ENCODE results near the gene KIF13A. TPM values are rescaled to one million over a fixed set of nuclear protein-coding genes. Genes with fewer than 3 reads are reported as not detected.

KIF13A gene
- total RNA-seq, 2 donors from 2014 or later = 36.8 to 57.5 TPM

Small RNAs within 50 kb of the gene (small RNA-seq; reads per million reads assigned to genes)
- gene RF00019 (0 reads per million in 2 donors), gene RNA5SP204 (6.3 to 29.9 reads per million in 2 donors)

Other genes starting within 250 kb of the KIF13A start
- gene NHLRC1, start 135.0 kb upstream of the KIF13A start, total RNA-seq = 1 to 10 TPM; 2.7 to 4.8 TPM
- gene TPMT, start 167.4 kb upstream of the KIF13A start, total RNA-seq = 10 to 100 TPM; 19.4 to 21.4 TPM
- gene KDM1B, start 167.8 kb upstream of the KIF13A start, total RNA-seq = 10 to 100 TPM; 11.0 to 31.8 TPM

Data from prostate gland (tissue), 2 donors.